ENCODE results near the gene ZIC5. TPM values are rescaled to one million over a fixed set of nuclear protein-coding genes. Genes with fewer than 3 reads are reported as not detected.

Gene ZIC5
- total and polyA plus RNA-seq, 12 donors: not detected

- ATAC-seq: no peak
- Histone ChIP-seq H3K27me3 (peaks cover 37 to 98% (median 96%) of the 10 kb centered on the region in 7 donors), H3K4me1 (peaks cover 10 to 27% (median 24%) of the 10 kb centered on the region in 9 donors), H3K27ac (no peak overlapping the region), H3K36me3 (no peaks in the 10 kb centered on the region), H3K9me3 (no peaks in the 10 kb centered on the region), H3K4me3 (no peak overlapping the region)
- DNase-seq: no peak
- TF ChIP-seq CTCF (IDR thresholded peaks at IDR 0.05): no peak
- WGBS, 2 donors: 76 to 83% methylated on average over 8 of the region's 8 CpGs
- intact Hi-C loops (cut with DNase I): no loop called here
These were observed 5.3 kb downstream of the ZIC5 start for GRCh38 chr13:99966064-99966805.

GRCh38 chr13:99965329-99966000, 6.1 kb downstream of the ZIC5 start:
- Histone ChIP-seq H3K4me1 (peaks cover 10 to 25% (median 24%) of the 10 kb centered on the region in 9 donors), H3K4me3 (no peak overlapping the region), H3K27ac (no peak overlapping the region), H3K27me3 (peaks cover 30 to 98% (median 98%) of the 10 kb centered on the region in 7 donors), H3K36me3 (no peaks in the 10 kb centered on the region), H3K9me3 (no peaks in the 10 kb centered on the region)
- 78 to 82% methylated on average over 9 of the region's 9 CpGs for WGBS, 2 donors
- no peak for TF ChIP-seq CTCF (IDR thresholded peaks at IDR 0.05)
- no peak for ATAC-seq
- intact Hi-C loops (cut with DNase I): no loop called here
- no peak for DNase-seq

GRCh38 chr13:99963816-99964339, 7.7 kb downstream of the ZIC5 start:
- intact Hi-C loops (cut with DNase I): no loop called here
- no peak for ATAC-seq
- H3K9me3 ChIP-seq: no peaks in the 10 kb centered on the region
- no peak overlapping the region for H3K27ac ChIP-seq
- peaks cover 4 to 26% (median 22%) of the 10 kb centered on the region in 9 donors for H3K4me1 ChIP-seq
- 66 to 75% methylated on average over 3 of the region's 3 CpGs for WGBS, 2 donors
- no peak overlapping the region for H3K4me3 ChIP-seq
- H3K27me3 ChIP-seq: peaks cover 27 to 100% (median 100%) of the 10 kb centered on the region in 7 donors
- no peaks in the 10 kb centered on the region for H3K36me3 ChIP-seq
- no peak for TF ChIP-seq CTCF (IDR thresholded peaks at IDR 0.05)
- DNase-seq: no peak

- no peak for ATAC-seq
- peaks cover 28 to 100% (median 100%) of the 10 kb centered on the region in 7 donors for H3K27me3 ChIP-seq
- TF ChIP-seq CTCF (IDR thresholded peaks at IDR 0.05): no peak
- peaks cover under 1 to 22% (median 18%) of the 10 kb centered on the region in 9 donors for H3K4me1 ChIP-seq
- intact Hi-C loops (cut with DNase I): no loop called here
- H3K4me3 ChIP-seq: no peak overlapping the region
- 66 to 81% methylated on average over 1 of the region's 1 CpG for WGBS, 2 donors
- no peak for DNase-seq
- no peak overlapping the region for H3K27ac ChIP-seq
- no peaks in the 10 kb centered on the region for H3K36me3 ChIP-seq
- H3K9me3 ChIP-seq: no peaks in the 10 kb centered on the region
These were observed 9.3 kb downstream of the ZIC5 start for GRCh38 chr13:99962242-99962641.
